Tracheal epithelial cell (primary cell): Measurements from ENCODE around the gene SARM1. TPM values are rescaled to one million over a fixed set of nuclear protein-coding genes. Genes with fewer than 3 reads are reported as not detected.

Experiments
- total RNA-seq: library from RNA; depleted of rRNA; stranded (reverse); fragments of >200 nt; gene quantifications from 2 replicates; pipeline ENCODE4 v1.2.1, GENCODE V29; 2014

SARM1 gene
- 0.21 and 0.48 TPM in 2 replicates for total RNA-seq

GRCh38 chr17:28371245-28372202 lies at the start of gene SARM1:
Gene SARM1 (plus strand): TSS chr17:28371694. CDS start chr17:28372033, 339 bp downstream.

GRCh38 chr17:28335201-28335958 lies 36.1 kb upstream of the SARM1 start, which contains the start of the genes IFT20 and TNFAIP1:
Gene IFT20 (minus strand): TSS chr17:28335472. CDS start chr17:28331985, 3,487 bp downstream.
Gene TNFAIP1 (plus strand): TSS chr17:28335761. CDS start chr17:28339522, 3,761 bp downstream.

GRCh38 chr17:28357061-28357900 lies 14.2 kb upstream of the SARM1 start, which contains the start of gene POLDIP2:
Gene POLDIP2 (minus strand): TSS chr17:28357527. CDS start chr17:28357448, 79 bp downstream.

GRCh38 chr17:28364665-28365363 lies 6.7 kb upstream of the SARM1 start, which contains the start of gene SEBOX:
Gene SEBOX (minus strand): TSS chr17:28365199. CDS start chr17:28365151, 48 bp downstream.

GRCh38 chr17:28370035-28370743 lies 1.3 kb upstream of the SARM1 start, which contains the start of gene VTN:
Gene VTN (minus strand): TSS chr17:28370307. CDS start chr17:28370203, 104 bp downstream.

GRCh38 chr17:28405632-28406472 lies 34.4 kb downstream of the SARM1 start, which contains the start of gene SLC46A1:
Gene SLC46A1 (minus strand): TSS chr17:28406212. CDS start chr17:28406114, 98 bp downstream.

Other genes with a start within 250 kb of the SARM1 start
- gene TMEM97, start 52.5 kb upstream of the SARM1 start, total RNA-seq: 10.6 and 14.3 TPM in 2 replicates
- 42.4 and 48.0 TPM in 2 replicates for gene IFT20, start 36.2 kb upstream of the SARM1 start, total RNA-seq
- 26.6 and 65.3 TPM in 2 replicates for gene TNFAIP1, start 35.9 kb upstream of the SARM1 start, total RNA-seq
- 70.8 and 82.9 TPM in 2 replicates for gene POLDIP2, start 14.2 kb upstream of the SARM1 start, total RNA-seq
- gene SEBOX, start 6.5 kb upstream of the SARM1 start, total RNA-seq: not detected in 2 replicates
- not detected in 2 replicates for gene VTN, start 1.4 kb upstream of the SARM1 start, total RNA-seq
- 6.3 and 12.6 TPM in 2 replicates for gene SLC46A1, start 34.5 kb downstream of the SARM1 start, total RNA-seq
- not detected in 2 replicates for gene SLC13A2, start 102.0 kb downstream of the SARM1 start, total RNA-seq
- 0.21 and 0.24 TPM in 2 replicates for gene FOXN1, start 134.7 kb downstream of the SARM1 start, total RNA-seq
- 30.6 and 34.5 TPM in 2 replicates for gene UNC119, start 180.9 kb downstream of the SARM1 start, total RNA-seq
- 45.2 and 48.4 TPM in 2 replicates for gene PIGS, start 199.8 kb downstream of the SARM1 start, total RNA-seq
- 78.4 and 88.7 TPM in 2 replicates for gene ALDOC, start 205.2 kb downstream of the SARM1 start, total RNA-seq
- gene SPAG5, start 227.3 kb downstream of the SARM1 start, total RNA-seq: 0.85 and 3.9 TPM in 2 replicates
- gene RSKR, start 242.5 kb downstream of the SARM1 start, total RNA-seq: 2.7 and 4.7 TPM in 2 replicates